ENCODE measurements around the gene LCA5L. TPM values are rescaled to one million over a fixed set of nuclear protein-coding genes. Genes with fewer than 3 reads are reported as not detected.

LCA5L gene
- polyA plus RNA-seq, 1 donor (not counting 4 experiments of a cell fraction or from before 2014, with no cell fraction given): 0.96 TPM

DNA sequence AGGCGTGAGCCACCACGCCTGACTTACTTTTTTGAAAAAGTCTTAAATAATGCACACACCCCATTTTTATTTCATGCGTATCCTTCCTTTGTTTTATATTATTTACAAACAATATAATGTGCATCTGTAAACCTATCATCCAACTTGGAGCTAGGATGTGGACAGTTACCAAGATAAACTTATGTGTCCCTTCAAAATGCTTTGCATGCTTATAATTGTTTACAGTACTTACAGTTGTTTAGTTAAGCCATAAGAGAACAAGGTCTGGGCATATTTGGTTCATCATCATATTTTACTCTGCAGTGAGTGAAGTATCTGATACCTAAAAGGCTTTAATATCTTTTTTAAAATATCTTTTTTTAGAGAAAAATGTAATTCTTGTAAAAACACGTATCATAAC is 80.6 kb downstream of the LCA5L start:
- Histone ChIP-seq H3K9ac (ENCODE audit: control insufficient read depth, extremely low read depth, insufficient read depth, low read length) (no peak overlapping the region), H3K4me1 (ENCODE audit: control insufficient read depth, extremely low read depth, insufficient read depth, low read length) (no peaks in the 10 kb centered on the region), H3K27ac (ENCODE audit: control insufficient read depth, insufficient read depth, low read length) (no peak overlapping the region), H3K36me3 (ENCODE audit: control insufficient read depth in 2 of 2, extremely low read depth in 1 of 2, insufficient read depth in 2 of 2, low read length in 2 of 2) (no peaks in the 10 kb centered on the region), H3K9me3 (ENCODE audit: control insufficient read depth, low read depth, low read length) (no peaks in the 10 kb centered on the region), H3K4me3 (ENCODE audit: control insufficient read depth in 2 of 3, extremely low read depth in 1 of 3, insufficient read depth in 2 of 3, low read depth in 1 of 3, low read length in 3 of 3) (no peak overlapping the region), H4K20me1 (ENCODE audit: control insufficient read depth, extremely low read depth, insufficient read depth, low read length) (no peaks in the 10 kb centered on the region), H3K27me3 (ENCODE audit: control insufficient read depth, extremely low read depth, insufficient read depth, low read length) (no peaks in the 10 kb centered on the region), H3K4me2 (ENCODE audit: control insufficient read depth, extremely low read depth, insufficient read depth, low read depth, low read length) (no peak overlapping the region), H2AFZ (ENCODE audit: control insufficient read depth, low read length) (no peak overlapping the region), H3K9me1 (ENCODE audit: control insufficient read depth, extremely low read depth, insufficient read depth, low read length) (no peaks in the 10 kb centered on the region), H3K79me2 (ENCODE audit: control insufficient read depth, insufficient read depth, low read length) (no peaks in the 10 kb centered on the region)
- no peak for FAIRE-seq
- TF ChIP-seq, protein P1, sequence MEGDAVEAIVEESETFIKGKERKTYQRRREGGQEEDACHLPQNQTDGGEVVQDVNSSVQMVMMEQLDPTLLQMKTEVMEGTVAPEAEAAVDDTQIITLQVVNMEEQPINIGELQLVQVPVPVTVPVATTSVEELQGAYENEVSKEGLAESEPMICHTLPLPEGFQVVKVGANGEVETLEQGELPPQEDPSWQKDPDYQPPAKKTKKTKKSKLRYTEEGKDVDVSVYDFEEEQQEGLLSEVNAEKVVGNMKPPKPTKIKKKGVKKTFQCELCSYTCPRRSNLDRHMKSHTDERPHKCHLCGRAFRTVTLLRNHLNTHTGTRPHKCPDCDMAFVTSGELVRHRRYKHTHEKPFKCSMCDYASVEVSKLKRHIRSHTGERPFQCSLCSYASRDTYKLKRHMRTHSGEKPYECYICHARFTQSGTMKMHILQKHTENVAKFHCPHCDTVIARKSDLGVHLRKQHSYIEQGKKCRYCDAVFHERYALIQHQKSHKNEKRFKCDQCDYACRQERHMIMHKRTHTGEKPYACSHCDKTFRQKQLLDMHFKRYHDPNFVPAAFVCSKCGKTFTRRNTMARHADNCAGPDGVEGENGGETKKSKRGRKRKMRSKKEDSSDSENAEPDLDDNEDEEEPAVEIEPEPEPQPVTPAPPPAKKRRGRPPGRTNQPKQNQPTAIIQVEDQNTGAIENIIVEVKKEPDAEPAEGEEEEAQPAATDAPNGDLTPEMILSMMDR (optimal IDR thresholded peaks at IDR 0.05 in 1 of 3, IDR thresholded peaks at IDR 0.05 in 1 of 3, conservative IDR thresholded peaks at IDR 0.05 in 1 of 3; ENCODE audit: extremely low read depth in 1 of 3, insufficient read depth in 2 of 3, low read length in 3 of 3): no peak
- TF ChIP-seq EZH2 (IDR thresholded peaks at IDR 0.05; ENCODE audit: low read length): no peak
- no peak for DNase-seq (ENCODE audit: low read depth, low spot score)
- dilution Hi-C loops (cut with MboI; ENCODE audit: extremely low pct_ligation_motif_present, low sequenced_read_pairs): no loop called here

DNA sequence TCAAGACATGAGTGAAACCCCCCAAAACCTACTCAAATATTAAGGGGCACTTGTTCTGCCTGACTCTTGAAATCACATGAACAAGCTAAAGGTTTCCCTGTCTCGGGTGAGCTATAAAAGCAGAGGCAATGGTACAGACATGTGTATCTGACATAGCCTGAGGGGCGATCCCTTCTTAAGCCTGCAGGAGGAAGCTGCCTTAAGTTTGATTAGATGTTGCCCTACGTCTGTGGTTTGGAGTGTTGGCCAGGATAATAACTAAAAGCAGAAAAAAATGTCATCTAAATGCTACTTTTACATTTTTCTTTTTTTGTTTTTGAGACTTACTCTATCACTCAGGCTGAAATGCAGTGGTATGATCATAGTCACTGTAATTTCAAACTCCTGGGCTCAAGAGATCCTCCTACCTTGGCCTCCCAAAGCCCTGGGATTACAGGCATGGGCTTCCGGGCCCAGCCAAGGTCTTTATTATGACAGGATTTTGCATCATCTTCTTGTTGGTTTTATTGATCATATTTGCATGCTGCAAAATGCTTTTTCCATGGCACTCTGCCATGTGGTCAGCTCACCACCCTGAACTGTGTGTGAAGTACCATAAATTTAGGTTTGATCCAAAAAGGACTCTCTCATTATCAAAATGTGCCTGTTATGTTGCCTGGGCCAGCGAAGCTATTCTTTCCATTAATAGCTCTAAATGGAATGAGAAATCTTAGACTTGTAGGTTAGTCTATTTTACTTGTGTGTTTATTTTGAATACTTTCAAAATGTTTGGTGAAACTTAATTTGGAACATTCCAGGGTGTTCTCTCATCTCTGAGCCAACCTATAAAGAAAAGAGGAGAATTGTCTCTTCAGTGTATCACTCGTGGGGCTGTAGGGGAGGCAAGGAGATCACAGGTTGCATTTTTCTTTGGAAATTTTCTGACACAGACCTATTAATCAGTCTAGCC is 81.7 kb downstream of the LCA5L start:
- no peaks in the 10 kb centered on the region for H3K9me3 ChIP-seq (ENCODE audit: control insufficient read depth, low read depth, low read length)
- no peak overlapping the region for H3K4me3 ChIP-seq (ENCODE audit: control insufficient read depth in 2 of 3, extremely low read depth in 1 of 3, insufficient read depth in 2 of 3, low read depth in 1 of 3, low read length in 3 of 3)
- no peak overlapping the region for H3K9ac ChIP-seq (ENCODE audit: control insufficient read depth, extremely low read depth, insufficient read depth, low read length)
- TF ChIP-seq, protein P1 (optimal IDR thresholded peaks at IDR 0.05 in 1 of 3, IDR thresholded peaks at IDR 0.05 in 1 of 3, conservative IDR thresholded peaks at IDR 0.05 in 1 of 3; ENCODE audit: extremely low read depth in 1 of 3, insufficient read depth in 2 of 3, low read length in 3 of 3): no peak
- no peak for TF ChIP-seq EZH2 (IDR thresholded peaks at IDR 0.05; ENCODE audit: low read length)
- H3K4me1 ChIP-seq (ENCODE audit: control insufficient read depth, extremely low read depth, insufficient read depth, low read length): no peaks in the 10 kb centered on the region
- DNase-seq (ENCODE audit: low read depth, low spot score): no peak
- H3K36me3 ChIP-seq (ENCODE audit: control insufficient read depth in 2 of 2, extremely low read depth in 1 of 2, insufficient read depth in 2 of 2, low read length in 2 of 2): no peaks in the 10 kb centered on the region
- dilution Hi-C loops (cut with MboI; ENCODE audit: extremely low pct_ligation_motif_present, low sequenced_read_pairs): no loop called here
- H3K27me3 ChIP-seq (ENCODE audit: control insufficient read depth, extremely low read depth, insufficient read depth, low read length): no peaks in the 10 kb centered on the region
- H3K9me1 ChIP-seq (ENCODE audit: control insufficient read depth, extremely low read depth, insufficient read depth, low read length): no peaks in the 10 kb centered on the region
- no peaks in the 10 kb centered on the region for H4K20me1 ChIP-seq (ENCODE audit: control insufficient read depth, extremely low read depth, insufficient read depth, low read length)
- H3K27ac ChIP-seq (ENCODE audit: control insufficient read depth, insufficient read depth, low read length): no peak overlapping the region
- no peak overlapping the region for H3K4me2 ChIP-seq (ENCODE audit: control insufficient read depth, extremely low read depth, insufficient read depth, low read depth, low read length)
- no peak overlapping the region for H2AFZ ChIP-seq (ENCODE audit: control insufficient read depth, low read length)
- no peaks in the 10 kb centered on the region for H3K79me2 ChIP-seq (ENCODE audit: control insufficient read depth, insufficient read depth, low read length)
- no peak for FAIRE-seq

Data from keratinocyte (primary cell).